GM21360 (cell line): ENCODE measurements around the gene CHID1.
A peak's percentile ranks its signal among the peaks of the same experiment; 100 is the strongest.

ENCODE experiments used
- ATAC-seq: cut with Tn5 transposase; IDR thresholded peaks from one replicate; pipeline ENCODE4 v1.9.1; 2021; ENCODE audit warnings: mild to moderate bottlenecking, moderate library complexity; ENCODE audit not compliant: unreplicated experiment

Gene CHID1

DNA sequence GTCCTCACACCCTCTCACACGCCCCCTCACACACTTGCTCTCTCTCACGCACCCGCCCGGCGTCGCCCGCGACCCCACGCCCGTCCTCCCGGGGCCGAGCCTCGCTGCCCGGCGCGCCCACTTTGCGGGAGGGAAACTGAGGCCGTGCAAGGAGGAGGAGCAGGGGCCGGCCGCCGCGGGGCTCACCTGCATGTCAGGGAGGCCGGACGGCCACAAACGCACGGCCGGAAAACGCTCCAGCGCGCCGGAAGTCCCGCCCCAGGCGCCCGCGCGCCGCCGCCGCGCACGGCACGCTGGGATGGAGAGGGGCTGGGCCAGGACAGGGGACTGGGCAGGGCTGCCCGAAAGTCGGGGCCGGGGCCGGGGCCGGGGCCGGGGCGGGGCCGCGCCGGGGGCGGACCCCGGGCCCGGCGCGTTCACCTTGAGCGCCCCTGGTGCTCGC lies at the start of gene CHID1:
CHID1 (minus strand) TSS at position 222 of the 442 bp plus-strand sequence. CDS start 5,994 bp downstream, outside the sequence.
- ATAC-seq: peak; percentile 83

DNA sequence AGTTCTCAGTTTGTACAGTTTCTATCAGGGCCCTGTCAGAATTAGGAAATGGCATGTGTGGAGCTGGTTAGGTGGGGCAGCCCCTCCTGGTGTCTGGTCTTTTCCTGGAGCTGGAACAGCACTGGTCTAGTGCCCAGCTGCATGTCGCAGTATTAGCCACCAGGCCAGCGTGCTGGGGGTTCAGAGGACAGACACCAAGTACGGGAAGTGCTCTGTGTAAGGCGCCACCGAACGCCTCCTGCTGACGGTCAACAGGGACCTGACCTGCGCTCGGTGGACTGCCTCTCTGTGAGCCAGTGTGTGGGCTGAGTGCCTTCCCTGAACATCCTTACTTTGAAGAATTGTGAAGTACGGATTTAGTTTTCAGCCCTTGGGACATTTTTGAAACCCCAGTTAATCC lies 49.0 kb upstream of the CHID1 start:
- no peak for ATAC-seq

DNA sequence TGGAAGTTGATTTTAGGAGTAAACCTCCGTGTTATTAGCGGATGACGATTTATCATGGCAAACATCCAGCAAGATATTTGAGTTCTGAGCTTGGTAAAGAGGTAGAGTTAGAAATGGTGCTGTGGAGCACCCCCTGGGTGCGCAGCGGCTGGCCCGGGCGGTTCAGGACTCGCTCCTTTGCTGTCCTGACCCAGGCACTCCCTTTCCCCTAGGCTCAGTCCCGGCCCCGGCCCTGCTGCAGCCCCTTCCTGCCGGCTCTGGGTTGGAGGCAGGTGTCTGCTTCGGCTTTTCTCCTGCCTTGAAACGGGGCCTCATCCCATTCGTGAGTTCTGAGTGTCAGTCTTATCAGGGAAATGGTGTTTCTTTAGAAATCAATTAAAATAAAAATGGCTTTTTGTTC lies 48.4 kb upstream of the CHID1 start:
- no peak for ATAC-seq

DNA sequence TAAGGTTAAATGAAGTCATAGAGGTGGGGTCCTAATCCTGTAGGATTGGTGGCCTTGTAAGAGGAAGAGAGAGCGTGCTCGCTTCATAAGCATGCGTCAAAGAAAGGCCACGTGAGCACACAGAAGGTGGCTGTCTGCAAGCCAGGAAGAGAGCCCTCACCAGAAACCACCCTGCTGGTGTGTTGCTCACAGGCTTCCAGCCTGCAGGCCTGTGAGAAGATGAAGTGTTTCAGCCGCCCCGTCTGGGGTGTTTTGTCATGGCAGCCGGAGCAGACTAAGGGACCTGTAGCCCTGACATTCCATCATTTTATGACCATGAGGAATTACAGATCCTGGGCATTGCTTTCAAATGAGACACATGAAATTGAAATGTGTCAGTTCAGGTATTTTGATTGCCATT lies 47.5 kb upstream of the CHID1 start:
- ATAC-seq: no peak

DNA sequence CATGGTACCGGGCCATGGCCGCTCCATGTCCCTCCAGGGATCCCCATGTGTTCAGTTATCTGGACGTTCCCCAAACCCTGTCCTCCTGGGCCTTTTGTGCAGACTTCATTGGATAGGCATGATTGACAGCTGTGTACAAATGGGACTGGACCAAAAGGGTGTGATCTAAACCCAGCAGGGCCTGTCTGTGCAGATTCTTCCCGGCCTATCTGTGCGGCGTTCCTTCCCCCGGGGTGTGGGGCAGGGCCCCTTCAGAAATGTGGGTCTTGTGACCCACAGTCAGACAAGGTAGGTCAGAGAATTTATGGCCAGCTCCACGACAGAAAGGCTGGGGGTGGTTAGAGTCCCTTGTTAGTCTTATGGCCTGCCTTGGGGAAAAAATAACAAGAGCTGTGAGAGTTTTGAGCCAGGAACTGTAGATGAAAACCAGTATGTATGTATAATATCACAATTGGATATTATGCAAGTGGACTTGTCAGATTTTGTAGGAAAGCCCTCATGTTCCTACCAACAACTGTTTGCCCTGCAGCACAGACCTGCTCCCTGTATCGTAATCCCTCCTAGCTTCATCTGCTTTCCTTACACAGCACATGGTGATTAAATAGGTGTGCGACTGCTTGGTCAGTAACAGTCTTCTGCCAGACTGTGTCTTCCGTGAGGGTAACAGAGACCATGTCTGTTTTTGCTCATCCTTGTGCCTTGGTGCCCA lies 46.8 kb upstream of the CHID1 start:
- ATAC-seq: no peak

DNA sequence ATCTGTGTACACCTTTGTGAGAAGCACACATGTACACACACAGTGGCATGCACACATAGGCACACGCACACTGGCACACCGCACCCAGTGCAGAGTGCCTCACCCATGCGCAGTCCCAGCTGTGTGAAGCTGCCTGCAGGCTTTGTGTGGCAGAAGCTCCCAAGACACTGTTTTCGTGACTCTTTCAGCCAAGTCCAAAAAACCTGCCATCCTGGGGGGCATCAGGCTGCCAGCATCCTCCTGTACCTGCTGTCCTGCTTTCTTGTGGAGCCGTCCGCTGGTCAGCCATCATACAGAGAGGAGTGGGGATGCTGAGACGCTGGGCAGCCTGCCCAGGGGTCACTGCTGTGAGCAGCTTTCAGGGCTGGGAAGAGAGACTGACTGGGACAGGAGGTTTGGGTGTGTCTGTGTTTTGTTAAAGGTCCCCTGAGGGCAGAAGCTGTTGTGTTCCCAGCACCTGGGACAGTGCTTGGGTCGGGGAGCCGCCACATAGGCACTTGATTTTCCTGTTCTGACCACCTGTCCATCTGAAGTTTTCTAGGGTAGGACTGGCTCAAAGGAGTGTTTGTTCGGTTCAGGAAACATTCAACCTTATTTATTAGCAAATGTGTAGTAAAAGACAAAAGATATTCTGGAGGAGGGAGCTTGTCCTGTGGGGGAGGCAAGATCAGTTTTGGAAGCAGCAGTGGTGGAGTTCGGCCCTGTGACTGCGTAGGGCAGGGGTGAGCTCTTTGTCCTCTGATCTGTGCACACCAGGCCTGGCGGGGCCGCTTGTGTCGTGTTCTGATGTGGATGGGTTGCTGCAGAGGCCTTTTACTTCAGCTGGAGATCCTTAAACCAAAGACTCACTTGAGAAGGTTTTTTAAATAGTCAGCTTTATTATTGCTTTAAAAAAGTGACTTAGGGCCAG lies 44.8 kb upstream of the CHID1 start:
- ATAC-seq: no peak

DNA sequence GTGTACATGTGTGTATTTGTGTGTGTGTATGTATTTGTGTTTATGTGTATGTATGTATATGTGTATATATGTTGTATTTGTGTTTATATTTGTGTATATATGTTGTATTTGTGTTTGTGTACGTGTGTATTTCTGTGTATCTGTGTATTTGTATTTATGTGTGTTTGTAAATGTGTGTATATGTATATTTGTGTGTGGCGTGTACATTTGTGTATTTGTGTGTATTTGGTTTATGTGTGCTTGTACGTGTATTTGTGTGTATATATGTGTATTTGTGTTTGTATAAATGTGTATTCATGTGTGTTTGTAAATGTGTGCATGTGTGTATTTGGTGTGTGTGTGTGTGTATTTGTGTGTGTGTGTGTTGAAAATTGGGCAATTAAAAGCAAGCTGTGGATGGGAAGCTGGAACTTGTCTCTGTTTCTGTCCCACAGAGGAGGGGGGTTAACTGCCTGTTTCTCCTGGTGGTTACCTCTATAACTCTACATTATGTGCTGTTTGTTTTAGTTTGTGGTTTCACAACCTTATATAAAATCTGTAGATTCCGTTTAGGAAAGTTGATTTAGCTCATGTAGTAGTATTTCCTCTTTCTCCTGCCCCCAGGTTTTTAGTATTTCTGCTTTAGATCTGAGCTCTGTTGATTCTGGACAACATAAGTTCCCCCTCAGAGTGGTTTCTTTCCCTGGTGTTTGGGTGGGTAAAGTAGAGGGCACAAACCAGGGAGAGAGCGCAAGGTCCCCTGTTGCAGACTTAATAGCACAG lies 44.0 kb upstream of the CHID1 start:
- ATAC-seq: no peak

DNA sequence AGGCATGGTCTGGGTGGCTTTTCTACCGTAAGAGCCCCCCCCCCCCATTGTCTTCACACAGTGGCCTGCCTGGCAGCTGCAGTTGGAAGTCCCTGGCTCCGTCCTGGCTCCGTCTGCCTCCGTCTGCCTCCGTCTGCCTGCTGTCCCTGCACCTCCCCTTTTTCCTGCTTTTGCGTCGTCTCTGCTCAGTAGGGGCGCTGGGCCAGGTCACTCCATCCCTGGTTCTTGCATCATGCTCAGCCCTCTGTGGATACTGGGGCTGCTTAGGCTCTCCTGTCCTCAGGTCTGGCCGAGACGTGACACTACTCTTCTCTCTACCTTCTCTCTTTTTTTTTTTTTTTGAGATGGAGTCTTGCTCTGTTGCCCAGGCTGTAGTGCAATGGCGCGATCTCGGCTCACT lies 42.9 kb upstream of the CHID1 start:
- ATAC-seq: no peak

DNA sequence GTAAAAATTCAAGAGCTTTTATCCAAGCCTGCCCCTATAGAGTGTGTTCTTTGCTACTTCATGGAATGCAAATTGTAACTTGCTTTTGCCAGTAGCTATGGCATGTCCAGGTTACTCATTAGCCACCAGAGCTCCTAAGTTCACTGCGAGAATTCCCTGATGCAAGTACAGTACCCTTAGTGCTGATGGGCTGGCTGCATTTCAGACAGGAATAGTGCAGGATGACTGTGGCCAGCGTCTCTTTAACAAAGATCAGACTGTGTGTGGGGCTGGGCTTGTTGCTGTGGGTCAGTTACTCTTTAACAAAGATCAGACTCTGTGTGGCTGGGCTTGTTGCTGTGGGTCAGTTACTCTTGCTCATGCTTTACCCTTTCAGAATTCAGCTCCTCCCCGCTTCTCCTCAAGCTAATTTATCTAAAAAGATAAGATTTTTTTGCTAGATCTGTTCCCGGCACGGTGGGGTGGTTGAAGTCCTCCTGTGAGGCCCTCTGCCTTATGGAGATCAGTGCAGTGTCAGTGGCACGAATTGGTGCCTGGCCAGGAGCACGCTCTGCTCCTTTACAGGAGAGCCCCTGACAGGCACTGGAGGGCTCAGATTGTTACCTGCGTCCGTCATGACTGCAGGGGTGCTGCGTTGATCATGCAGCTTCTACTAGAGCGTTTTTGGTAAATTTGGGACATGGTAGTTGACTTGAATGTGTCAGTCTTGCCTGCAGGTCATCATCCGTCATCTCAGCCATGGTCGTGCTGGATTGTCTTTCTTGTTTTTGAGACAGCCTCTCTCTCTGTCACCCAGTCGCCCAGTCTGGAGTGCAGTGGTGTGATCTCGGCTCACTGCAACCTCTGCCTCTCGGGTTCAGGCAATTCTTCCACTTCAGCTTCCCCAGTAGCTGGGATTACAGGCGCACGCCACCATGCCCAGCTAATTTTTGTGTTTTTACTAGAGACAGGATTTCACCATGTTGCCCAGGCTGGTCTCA lies 42.1 kb upstream of the CHID1 start:
- ATAC-seq: no peak

DNA sequence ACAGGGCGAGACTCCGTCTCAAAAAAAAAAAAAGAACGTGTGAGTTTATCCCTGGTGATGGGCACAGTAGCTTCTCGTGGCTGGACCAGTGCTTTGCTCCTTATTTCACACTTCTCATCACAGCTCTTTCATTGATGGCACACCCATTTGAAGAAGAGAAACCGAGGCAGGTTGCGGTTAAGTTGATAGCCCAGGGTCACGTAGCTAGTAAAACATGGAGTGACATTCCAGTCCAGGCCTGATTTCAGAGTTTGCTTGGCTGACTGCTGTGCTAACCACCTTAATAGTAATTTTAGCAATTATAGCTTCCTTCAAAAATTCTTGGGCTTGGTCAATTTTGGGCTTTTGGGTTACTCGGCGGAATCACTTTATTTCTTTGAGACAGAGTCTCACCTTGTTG lies 40.9 kb upstream of the CHID1 start:
- no peak for ATAC-seq

DNA sequence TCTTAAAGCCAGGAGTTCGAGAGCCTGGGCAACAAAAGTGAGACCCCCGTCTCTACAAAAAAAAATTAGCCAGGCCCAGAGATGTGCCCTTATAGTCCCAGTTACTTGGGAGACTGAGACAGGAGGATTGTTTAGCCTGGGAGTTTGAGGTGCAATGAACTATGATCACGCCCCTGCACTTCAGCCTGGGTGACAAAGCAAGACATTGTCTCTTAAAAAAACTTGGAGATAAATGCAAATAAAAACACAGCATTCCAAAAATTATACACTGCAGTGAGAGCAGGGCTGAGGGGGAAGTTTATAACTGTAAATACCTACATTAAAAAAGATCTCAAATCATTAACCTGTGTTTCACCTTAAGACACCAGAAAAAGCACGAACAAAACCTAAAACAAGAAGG lies 37.1 kb upstream of the CHID1 start:
- no peak for ATAC-seq

DNA sequence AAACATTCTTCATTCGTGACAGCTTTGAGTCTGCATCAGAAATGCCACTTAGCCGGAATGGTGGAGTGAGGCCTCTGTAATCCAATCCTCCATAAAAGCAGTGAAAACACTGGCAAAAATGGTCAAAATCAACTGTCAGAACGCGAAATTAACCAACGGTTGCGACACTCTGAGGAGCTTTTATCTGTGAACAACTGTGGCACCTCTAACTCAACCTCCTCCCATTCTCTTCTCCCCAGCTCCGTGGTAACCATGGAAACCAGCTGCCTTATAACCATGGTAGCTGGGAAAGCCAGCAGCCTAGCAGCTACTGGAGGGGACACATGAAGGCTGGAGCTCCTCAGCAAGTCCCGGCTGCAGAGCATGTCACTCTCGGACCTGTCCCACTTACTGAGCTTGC lies 35.4 kb upstream of the CHID1 start:
- ATAC-seq: no peak

DNA sequence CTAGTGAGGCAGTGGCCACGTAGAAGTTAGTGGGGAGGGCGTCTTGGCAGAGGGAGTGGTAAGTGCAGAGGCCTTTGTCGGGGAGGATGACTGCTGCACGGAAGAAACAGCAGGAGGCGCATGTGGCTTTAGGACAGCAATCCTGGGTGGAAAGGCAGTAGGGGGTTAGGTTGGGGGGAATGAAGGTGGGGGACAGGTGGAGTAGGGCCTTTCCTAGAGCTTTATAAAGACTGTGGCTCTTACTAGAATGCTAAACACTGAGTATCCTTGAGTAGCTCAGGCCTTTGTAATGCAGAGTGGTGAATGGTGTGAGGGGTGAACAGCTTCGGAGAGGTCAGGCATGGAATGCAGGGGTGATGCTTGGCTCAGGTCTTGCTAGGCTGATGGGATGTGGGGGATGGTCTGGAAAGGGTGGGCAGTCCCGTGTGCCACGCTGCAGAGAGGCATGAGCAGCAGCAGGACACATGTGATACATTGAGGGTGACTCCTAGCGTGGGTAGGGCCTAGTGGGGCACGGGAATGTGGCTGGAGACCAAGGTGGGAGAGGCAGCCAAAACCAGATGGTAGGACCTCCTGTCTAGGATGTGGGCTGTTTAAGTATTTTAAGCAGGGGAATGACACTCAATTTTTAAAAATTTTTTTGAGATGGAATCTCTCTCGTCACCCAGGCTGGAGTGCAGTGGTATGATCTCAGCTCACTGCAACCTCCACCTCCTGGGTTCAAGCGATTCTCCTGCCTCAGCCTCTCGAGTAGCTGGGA lies 34.3 kb upstream of the CHID1 start:
- ATAC-seq: no peak

DNA sequence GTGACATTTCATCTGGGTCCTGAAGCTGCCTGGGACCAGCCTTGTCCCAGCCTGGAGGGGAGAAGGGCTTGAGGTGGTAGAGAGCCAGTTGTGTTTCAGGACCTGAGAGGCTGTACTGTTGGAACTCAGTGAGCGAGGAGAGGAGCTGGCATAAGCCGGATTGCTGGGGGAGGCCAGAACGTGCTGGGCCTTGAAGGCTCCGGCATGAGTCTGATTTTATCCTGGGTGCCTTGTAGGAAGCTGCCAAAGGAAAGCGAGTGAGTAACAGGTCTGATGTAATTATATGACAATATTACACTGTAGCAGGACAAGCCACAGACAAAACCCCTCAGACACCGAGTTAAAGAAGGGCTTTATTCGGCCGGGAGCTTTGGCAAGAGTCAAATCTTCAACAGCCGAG lies 32.2 kb upstream of the CHID1 start:
- ATAC-seq: no peak

DNA sequence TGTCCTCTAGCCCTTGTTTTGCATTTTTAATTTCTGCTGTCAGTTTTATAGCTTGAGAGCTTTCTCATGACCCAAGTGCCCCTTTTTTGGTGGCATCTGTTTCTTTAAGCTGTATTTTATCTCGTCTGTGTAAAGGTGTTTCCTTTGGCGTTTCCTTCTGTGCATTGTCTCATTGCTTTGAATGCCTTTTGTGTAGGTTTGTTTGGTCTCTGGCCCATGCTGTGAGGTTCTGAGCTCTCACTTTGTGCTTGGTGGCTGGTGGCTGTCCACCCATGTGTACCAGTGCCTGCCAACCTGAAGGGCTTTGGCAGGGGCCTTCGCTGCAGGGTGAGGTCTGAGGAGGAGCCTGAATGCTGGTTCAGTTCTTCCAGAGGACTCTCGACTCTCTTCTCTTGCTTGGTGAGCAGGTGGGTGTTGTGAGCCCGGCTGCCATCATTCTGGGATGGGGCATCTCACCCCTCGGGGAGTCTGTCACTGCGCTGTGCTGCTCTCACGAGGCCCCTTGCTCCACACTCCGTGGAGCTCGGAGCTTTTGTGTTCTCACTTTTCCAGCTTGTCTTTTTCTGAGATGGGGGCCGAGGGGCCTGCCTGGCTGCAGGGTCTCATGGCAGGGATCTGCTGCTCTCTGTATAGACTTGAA lies 30.0 kb upstream of the CHID1 start:
- no peak for ATAC-seq

DNA sequence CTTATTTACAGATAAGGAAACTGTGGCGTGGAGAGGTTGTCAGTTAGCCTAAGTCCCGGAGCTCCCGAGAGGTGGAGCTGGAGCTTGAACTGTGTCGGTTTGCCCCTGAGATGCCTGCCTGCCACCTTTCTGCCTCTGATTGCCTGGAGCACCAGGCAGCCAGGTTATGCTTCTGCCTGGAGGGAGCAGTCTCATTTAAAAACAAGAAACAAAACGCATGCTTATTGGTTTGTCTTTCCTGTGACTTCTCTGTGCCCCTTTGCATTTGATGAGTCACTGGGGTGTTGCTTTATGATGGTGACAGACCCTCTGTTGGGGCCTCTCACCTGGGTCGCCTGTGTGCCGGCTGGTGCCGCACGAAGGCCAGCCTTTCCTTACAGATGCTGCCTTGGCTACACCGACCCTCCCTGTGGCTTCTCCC lies 27.2 kb upstream of the CHID1 start:
- no peak for ATAC-seq

DNA sequence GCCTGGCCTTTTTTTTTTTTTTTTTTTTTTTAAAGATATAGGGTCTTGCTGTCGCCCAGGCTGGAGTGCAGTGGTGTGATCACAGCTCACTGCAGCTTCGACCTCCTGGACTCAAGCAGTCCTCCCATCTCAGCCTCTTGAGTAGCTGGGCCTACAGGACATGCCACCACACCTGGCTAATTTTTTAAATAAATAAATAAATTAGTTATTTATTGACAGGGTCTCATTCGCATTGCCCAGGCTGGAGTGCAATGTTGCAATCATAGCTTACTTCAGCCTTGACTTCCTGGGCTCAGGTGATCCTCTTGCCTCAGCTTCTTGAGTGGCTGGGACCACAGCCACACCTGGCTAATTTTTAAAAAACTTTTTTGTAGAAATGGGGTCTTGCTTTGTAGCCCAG lies 25.6 kb upstream of the CHID1 start:
- ATAC-seq: no peak

DNA sequence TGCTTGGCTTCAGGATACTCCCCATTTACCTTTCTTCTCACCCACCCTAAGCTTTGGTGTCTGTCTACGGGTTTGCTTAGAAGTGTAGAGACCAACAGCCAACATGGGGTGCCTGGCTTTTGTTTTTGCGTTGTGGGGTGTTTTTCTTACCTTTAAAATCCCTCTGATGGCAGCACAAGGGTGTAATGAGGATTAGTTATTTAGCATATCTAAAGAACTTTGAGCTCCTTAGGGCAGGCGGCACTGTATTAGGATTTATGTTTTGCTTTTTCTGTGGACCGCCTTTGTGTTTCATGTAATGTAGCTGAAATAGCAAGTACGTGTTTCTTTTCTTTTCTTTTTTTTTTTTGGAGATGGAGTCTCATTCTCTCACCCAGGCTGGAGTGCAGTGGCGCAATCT lies 23.9 kb upstream of the CHID1 start:
- no peak for ATAC-seq

DNA sequence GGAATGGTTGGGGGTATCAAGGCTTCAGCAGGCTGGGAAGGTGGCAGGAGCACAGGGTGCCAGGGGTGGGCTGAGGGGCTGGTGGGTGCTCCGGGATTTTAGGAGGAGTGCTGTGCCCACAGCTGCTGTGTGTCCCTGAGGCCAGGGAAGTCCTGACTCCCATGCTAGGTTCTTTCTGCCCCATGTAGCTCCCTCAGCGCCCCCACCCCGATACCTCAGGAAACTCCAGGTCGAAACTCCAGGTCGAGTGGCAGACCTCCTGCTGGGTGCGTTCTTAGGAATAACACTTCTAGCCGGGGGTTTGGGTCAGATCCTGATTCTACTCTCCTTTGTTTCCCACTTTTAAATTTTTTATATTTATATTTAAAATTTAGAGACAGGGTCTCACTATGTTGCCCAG lies 23.3 kb upstream of the CHID1 start:
- no peak for ATAC-seq
